ENCODE data around the gene SLC35F1. TPM values are rescaled to one million over a fixed set of nuclear protein-coding genes. Genes with fewer than 3 reads are reported as not detected.

The SLC35F1 gene
- polyA plus RNA-seq, 1 donor (not counting 4 experiments of a cell fraction or from before 2014, with no cell fraction given): not detected

GRCh38 chr6:118228886-118229285 lies 321.8 kb downstream of the SLC35F1 start:
- Histone ChIP-seq H3K9ac (ENCODE audit: control insufficient read depth, extremely low read depth, insufficient read depth, low read length) (no peak overlapping the region), H3K36me3 (ENCODE audit: control insufficient read depth in 2 of 2, extremely low read depth in 1 of 2, insufficient read depth in 2 of 2, low read length in 2 of 2) (no peaks in the 10 kb centered on the region), H3K27me3 (ENCODE audit: control insufficient read depth, extremely low read depth, insufficient read depth, low read length) (no peaks in the 10 kb centered on the region), H3K4me2 (ENCODE audit: control insufficient read depth, extremely low read depth, insufficient read depth, low read depth, low read length) (no peak overlapping the region), H3K4me1 (ENCODE audit: control insufficient read depth, extremely low read depth, insufficient read depth, low read length) (no peaks in the 10 kb centered on the region), H4K20me1 (ENCODE audit: control insufficient read depth, extremely low read depth, insufficient read depth, low read length) (no peaks in the 10 kb centered on the region), H3K9me1 (ENCODE audit: control insufficient read depth, extremely low read depth, insufficient read depth, low read length) (no peaks in the 10 kb centered on the region), H3K79me2 (ENCODE audit: control insufficient read depth, insufficient read depth, low read length) (no peaks in the 10 kb centered on the region), H3K4me3 (ENCODE audit: control insufficient read depth in 2 of 3, extremely low read depth in 1 of 3, insufficient read depth in 2 of 3, low read depth in 1 of 3, low read length in 3 of 3) (no peak overlapping the region), H3K27ac (ENCODE audit: control insufficient read depth, insufficient read depth, low read length) (no peak overlapping the region), H3K9me3 (ENCODE audit: control insufficient read depth, low read depth, low read length) (no peaks in the 10 kb centered on the region), H2AFZ (ENCODE audit: control insufficient read depth, low read length) (no peak overlapping the region)
- DNase-seq (ENCODE audit: low read depth, low spot score): no peak
- FAIRE-seq: no peak
- TF ChIP-seq EZH2 (IDR thresholded peaks at IDR 0.05; ENCODE audit: low read length) (no peak), CTCF (optimal IDR thresholded peaks at IDR 0.05 in 1 of 3, IDR thresholded peaks at IDR 0.05 in 1 of 3, conservative IDR thresholded peaks at IDR 0.05 in 1 of 3; ENCODE audit: extremely low read depth in 1 of 3, insufficient read depth in 2 of 3, low read length in 3 of 3) (no peak)
- dilution Hi-C loops (cut with MboI; ENCODE audit: extremely low pct_ligation_motif_present, low sequenced_read_pairs): no loop called here

- H4K20me1 ChIP-seq (ENCODE audit: control insufficient read depth, extremely low read depth, insufficient read depth, low read length): no peaks in the 10 kb centered on the region
- no peak overlapping the region for H3K9ac ChIP-seq (ENCODE audit: control insufficient read depth, extremely low read depth, insufficient read depth, low read length)
- H3K4me3 ChIP-seq (ENCODE audit: control insufficient read depth in 2 of 3, extremely low read depth in 1 of 3, insufficient read depth in 2 of 3, low read depth in 1 of 3, low read length in 3 of 3): no peak overlapping the region
- TF ChIP-seq CTCF (optimal IDR thresholded peaks at IDR 0.05 in 1 of 3, IDR thresholded peaks at IDR 0.05 in 1 of 3, conservative IDR thresholded peaks at IDR 0.05 in 1 of 3; ENCODE audit: extremely low read depth in 1 of 3, insufficient read depth in 2 of 3, low read length in 3 of 3) (no peak), EZH2 (IDR thresholded peaks at IDR 0.05; ENCODE audit: low read length) (no peak)
- no peaks in the 10 kb centered on the region for H3K9me1 ChIP-seq (ENCODE audit: control insufficient read depth, extremely low read depth, insufficient read depth, low read length)
- H3K36me3 ChIP-seq (ENCODE audit: control insufficient read depth in 2 of 2, extremely low read depth in 1 of 2, insufficient read depth in 2 of 2, low read length in 2 of 2): no peaks in the 10 kb centered on the region
- no peak overlapping the region for H3K27ac ChIP-seq (ENCODE audit: control insufficient read depth, insufficient read depth, low read length)
- no peaks in the 10 kb centered on the region for H3K4me1 ChIP-seq (ENCODE audit: control insufficient read depth, extremely low read depth, insufficient read depth, low read length)
- dilution Hi-C loops (cut with MboI; ENCODE audit: extremely low pct_ligation_motif_present, low sequenced_read_pairs): no loop called here
- H2AFZ ChIP-seq (ENCODE audit: control insufficient read depth, low read length): no peak overlapping the region
- no peaks in the 10 kb centered on the region for H3K9me3 ChIP-seq (ENCODE audit: control insufficient read depth, low read depth, low read length)
- FAIRE-seq (no peak), DNase-seq (ENCODE audit: low read depth, low spot score) (no peak)
- H3K27me3 ChIP-seq (ENCODE audit: control insufficient read depth, extremely low read depth, insufficient read depth, low read length): no peaks in the 10 kb centered on the region
- H3K79me2 ChIP-seq (ENCODE audit: control insufficient read depth, insufficient read depth, low read length): no peaks in the 10 kb centered on the region
- no peak overlapping the region for H3K4me2 ChIP-seq (ENCODE audit: control insufficient read depth, extremely low read depth, insufficient read depth, low read depth, low read length)
These were observed 333.9 kb downstream of the SLC35F1 start for GRCh38 chr6:118240878-118241528.
